GM23338 (cell line): ENCODE measurements around the gene TANGO2. TPM values are rescaled to one million over a fixed set of nuclear protein-coding genes. Genes with fewer than 3 reads are reported as not detected.

Experiments used
- ATAC-seq: fragments of 200-7000 bp; cut with Tn5 transposase; 3 replicates; pipeline ENCODE4 v1.9.1; 2020
- DNase-seq: peaks from one replicate; pipeline ENCODE4 v3.0.0-alpha.2; 2015; ENCODE audit warnings: low spot score
- H2AFZ ChIP-seq: fragments of 200-600 bp; sonication (generic); 2 replicates; pipeline ENCODE4 v1.8.0; 2016; ENCODE audit warnings: antibody characterized with exemption, mild to moderate bottlenecking, moderate library complexity
- H3F3A ChIP-seq: fragments of 200-600 bp; sonication (generic); replicated peaks from 2 replicates; pipeline ENCODE4 v1.8.0; 2017; ENCODE audit warnings: antibody characterized with exemption, mixed run types, low read depth
- H3K27ac ChIP-seq: fragments of 200-600 bp; sonication (generic); 2 replicates; pipeline ENCODE4 v1.6.1; 2016; ENCODE audit warnings: low read depth
- H3K27me3 ChIP-seq: fragments of 200-600 bp; sonication (generic); 2 replicates; pipeline ENCODE4 v1.8.0; 2016; ENCODE audit warnings: mild to moderate bottlenecking, mixed run types, moderate library complexity; ENCODE audit not compliant: insufficient read depth
- H3K36me3 ChIP-seq: fragments of 200-600 bp; sonication (generic); 2 replicates; pipeline ENCODE4 v1.8.0; 2016; ENCODE audit warnings: mild to moderate bottlenecking; ENCODE audit not compliant: insufficient read depth
- H3K4me1 ChIP-seq: fragments of 200-600 bp; sonication (generic); 2 replicates; pipeline ENCODE4 v1.8.0; 2016; ENCODE audit warnings: mild to moderate bottlenecking, moderate library complexity; ENCODE audit not compliant: insufficient read depth
- H3K4me2 ChIP-seq: fragments of 200-600 bp; sonication (generic); 2 replicates; pipeline ENCODE4 v1.7.1; 2017; ENCODE audit warnings: mixed run types
- H3K4me3 ChIP-seq: fragments of 200-600 bp; sonication (generic); 2 replicates; pipeline ENCODE4 v1.6.1; 2016; ENCODE audit warnings: mixed run types
- H3K79me2 ChIP-seq: fragments of 200-600 bp; sonication (generic); replicated peaks from 2 replicates; pipeline ENCODE4 v1.8.0; 2017; ENCODE audit warnings: mild to moderate bottlenecking; ENCODE audit not compliant: insufficient read depth
- H3K9me2 ChIP-seq: fragments of 200-600 bp; sonication (generic); 2 replicates; pipeline ENCODE4 v1.8.0; 2017; ENCODE audit not compliant: insufficient read depth
- H4K20me1 ChIP-seq: fragments of 200-600 bp; sonication (generic); replicated peaks from 2 replicates; pipeline ENCODE4 v1.8.0; 2017; ENCODE audit warnings: mild to moderate bottlenecking; ENCODE audit not compliant: insufficient read depth
- H3K27ac Mint-ChIP-seq: 2 replicates; pipeline ENCODE4 v1.8.0; 2020; ENCODE audit warnings: inconsistent platforms, mild to moderate bottlenecking, moderate library complexity, mixed read lengths
- H3K27me3 Mint-ChIP-seq: 3 replicates; pipeline ENCODE4 v1.8.0; 2022; ENCODE audit warnings: low read depth, mild to moderate bottlenecking, moderate library complexity, mixed read lengths, inconsistent platforms; ENCODE audit not compliant: insufficient read depth, poor library complexity
- H3K36me3 Mint-ChIP-seq: 3 replicates; pipeline ENCODE4 v1.8.0; 2021; ENCODE audit warnings: low read depth, mild to moderate bottlenecking, inconsistent platforms, moderate library complexity, mixed read lengths
- H3K4me1 Mint-ChIP-seq: 3 replicates; pipeline ENCODE4 v1.8.0; 2020; ENCODE audit warnings: mild to moderate bottlenecking, inconsistent platforms, mixed read lengths
- H3K4me3 Mint-ChIP-seq: 3 replicates; pipeline ENCODE4 v1.8.0; 2021; ENCODE audit warnings: moderate library complexity, mild to moderate bottlenecking, inconsistent platforms, mixed read lengths
- H3K9me3 Mint-ChIP-seq: 3 replicates; pipeline ENCODE4 v1.8.0; 2020; ENCODE audit warnings: moderate library complexity, mild to moderate bottlenecking, inconsistent platforms, mixed read lengths
- CREB1 ChIP-seq: fragments of 250-450 bp; sonication (Bioruptor Pico); IDR thresholded peaks from 2 replicates; pipeline ENCODE4 v1.5.0; 2020; ENCODE audit warnings: low read depth, mild to moderate bottlenecking, moderate library complexity
- EZH2phosphoT487 ChIP-seq: fragments of 200-600 bp; sonication (generic); IDR thresholded peaks from one replicate; pipeline ENCODE4 v1.8.1; 2018; ENCODE audit warnings: antibody characterized with exemption; ENCODE audit not compliant: unreplicated experiment
- JUNB ChIP-seq: IDR thresholded peaks from one replicate; pipeline ENCODE4 v1.6.1; 2016; ENCODE audit warnings: antibody characterized with exemption; ENCODE audit not compliant: unreplicated experiment
- NANOG ChIP-seq: IDR thresholded peaks from 2 replicates; pipeline ENCODE4 v1.6.1; 2016; ENCODE audit warnings: antibody characterized with exemption, borderline replicate concordance
- POLR2AphosphoS5 ChIP-seq: IDR thresholded peaks from 2 replicates; pipeline ENCODE4 v1.6.1; 2016; ENCODE audit warnings: antibody characterized with exemption, low read depth
- STAT1 ChIP-seq: IDR thresholded peaks from one replicate; pipeline ENCODE4 v1.6.1; 2016; ENCODE audit warnings: antibody characterized with exemption; ENCODE audit not compliant: unreplicated experiment
- ZNF331 ChIP-seq: fragments of 250-450 bp; sonication (Bioruptor Pico); IDR thresholded peaks from 2 replicates; pipeline ENCODE4 v1.5.0; 2020; ENCODE audit warnings: low read depth, mild to moderate bottlenecking, moderate library complexity
- polyA plus RNA-seq: library from polyadenylated mRNA; unstranded; fragments of >200 nt; fragmentation: Nextera tagmentation; extraction: Ambion mirVana; gene quantifications from 2 replicates; pipeline ENCODE4 v1.2.1, GENCODE V29; 2016
- total RNA-seq: library from RNA; depleted of rRNA; stranded (reverse); fragments of >200 nt; shearing (Covaris generic); gene quantifications from 2 replicates; pipeline ENCODE4 v1.2.3, GENCODE V29; 2014
- TF ChIP-seq, protein P1 (sequence below), 2 experiments: fragments of 200-600 bp in 1 of 2; sonication (generic) in 1 of 2; conservative IDR thresholded peaks; 2 replicates each; pipeline versions ENCODE4 v1.5.1 to v1.6.1; 2016 to 2017; ENCODE audit warnings: antibody characterized with exemption in 2 of 2, low read depth in 2 of 2, mild to moderate bottlenecking in 2 of 2, moderate library complexity in 1 of 2

The TANGO2 gene
- total and polyA plus RNA-seq, 2 experiments from 2014 or later: 6.9 to 15.0 TPM

- ATAC-seq: no peak
Measured at GRCh38 chr22:20111689-20112622, 91.0 kb downstream of the TANGO2 start.

GRCh38 chr22:20112623-20113511 is 92.0 kb downstream of the TANGO2 start:
- H3K4me1 ChIP-seq: peaks cover 6% of the 10 kb centered on the region; the same call in 1 of the 2 replicates
- H3K4me3 Mint-ChIP-seq: no peak overlapping the region
- H3K36me3 Mint-ChIP-seq: peaks cover 52% of the 10 kb centered on the region
- DNase-seq (no peak), ATAC-seq (no peak)
- H3K9me2 ChIP-seq: no peaks in the 10 kb centered on the region
- TF ChIP-seq EZH2phosphoT487: no peak
- no peak for TF ChIP-seq ZNF331 (CRISPR knock-in tag)
- TF ChIP-seq POLR2AphosphoS5: no peak
- TF ChIP-seq, protein P1, sequence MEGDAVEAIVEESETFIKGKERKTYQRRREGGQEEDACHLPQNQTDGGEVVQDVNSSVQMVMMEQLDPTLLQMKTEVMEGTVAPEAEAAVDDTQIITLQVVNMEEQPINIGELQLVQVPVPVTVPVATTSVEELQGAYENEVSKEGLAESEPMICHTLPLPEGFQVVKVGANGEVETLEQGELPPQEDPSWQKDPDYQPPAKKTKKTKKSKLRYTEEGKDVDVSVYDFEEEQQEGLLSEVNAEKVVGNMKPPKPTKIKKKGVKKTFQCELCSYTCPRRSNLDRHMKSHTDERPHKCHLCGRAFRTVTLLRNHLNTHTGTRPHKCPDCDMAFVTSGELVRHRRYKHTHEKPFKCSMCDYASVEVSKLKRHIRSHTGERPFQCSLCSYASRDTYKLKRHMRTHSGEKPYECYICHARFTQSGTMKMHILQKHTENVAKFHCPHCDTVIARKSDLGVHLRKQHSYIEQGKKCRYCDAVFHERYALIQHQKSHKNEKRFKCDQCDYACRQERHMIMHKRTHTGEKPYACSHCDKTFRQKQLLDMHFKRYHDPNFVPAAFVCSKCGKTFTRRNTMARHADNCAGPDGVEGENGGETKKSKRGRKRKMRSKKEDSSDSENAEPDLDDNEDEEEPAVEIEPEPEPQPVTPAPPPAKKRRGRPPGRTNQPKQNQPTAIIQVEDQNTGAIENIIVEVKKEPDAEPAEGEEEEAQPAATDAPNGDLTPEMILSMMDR (conservative IDR thresholded peaks at IDR 0.05; ENCODE audit: low read depth in 2 of 2): no peak
- H3K27me3 Mint-ChIP-seq: peaks cover 37% of the 10 kb centered on the region
- peaks cover 28% of the 10 kb centered on the region for H3F3A ChIP-seq
- H3K4me2 ChIP-seq: no peak overlapping the region
- peaks cover 18% of the 10 kb centered on the region for H3K79me2 ChIP-seq
- no peaks in the 10 kb centered on the region for H3K9me3 Mint-ChIP-seq
- H3K27ac Mint-ChIP-seq: no peak overlapping the region
- peaks cover 10% of the 10 kb centered on the region for H4K20me1 ChIP-seq
- peaks cover 3% of the 10 kb centered on the region for H3K4me1 Mint-ChIP-seq
- H2AFZ ChIP-seq: no peak overlapping the region
- H3K27me3 ChIP-seq: no peaks in the 10 kb centered on the region
- no peak overlapping the region for H3K4me3 ChIP-seq
- H3K36me3 ChIP-seq: peaks cover 16% of the 10 kb centered on the region
- no peak overlapping the region for H3K27ac ChIP-seq

More at GRCh38 chr22:20111689-20112622, 91.0 kb downstream of the TANGO2 start:
- H3K4me2 ChIP-seq: no peak overlapping the region
- TF ChIP-seq CREB1 (CRISPR knock-in tag) (no peak), POLR2AphosphoS5 (peak; percentile 20; the same call in 1 of the 2 replicates), JUNB (no peak), EZH2phosphoT487 (no peak), STAT1 (no peak), NANOG (no peak)
- TF ChIP-seq, protein P1 (conservative IDR thresholded peaks at IDR 0.05; ENCODE audit: low read depth in 2 of 2): no peak
- peaks cover 40% of the 10 kb centered on the region for H3K27me3 Mint-ChIP-seq
- no peaks in the 10 kb centered on the region for H3K9me3 Mint-ChIP-seq
- DNase-seq: no peak
- H3K36me3 ChIP-seq: peaks cover 16% of the 10 kb centered on the region
- no peaks in the 10 kb centered on the region for H3K9me2 ChIP-seq
- H3K27ac Mint-ChIP-seq: no peak overlapping the region
- peaks cover 3% of the 10 kb centered on the region for H3K4me1 Mint-ChIP-seq
- H3K4me1 ChIP-seq: peaks cover 6% of the 10 kb centered on the region; the same call in 1 of the 2 replicates
- H3K27ac ChIP-seq: no peak overlapping the region
- H3F3A ChIP-seq: peaks cover 28% of the 10 kb centered on the region
- no peaks in the 10 kb centered on the region for H3K27me3 ChIP-seq
- H3K36me3 Mint-ChIP-seq: peaks cover 61% of the 10 kb centered on the region
- peaks cover 12% of the 10 kb centered on the region for H4K20me1 ChIP-seq
- no peak overlapping the region for H2AFZ ChIP-seq
- H3K4me3 ChIP-seq: no peak overlapping the region
- no peak overlapping the region for H3K4me3 Mint-ChIP-seq
- peaks cover 15% of the 10 kb centered on the region; the same call in 1 of the 2 replicates for H3K79me2 ChIP-seq
